K562 (cell line): ENCODE results near the gene FAHD2A. TPM values are rescaled to one million over a fixed set of nuclear protein-coding genes. Genes with fewer than 3 reads are reported as not detected.
A peak's percentile ranks its signal among the peaks of the same experiment; 100 is the strongest.

Experiments used
- ATAC-seq: fragments of 200-7000 bp; cut with Tn5 transposase; 3 replicates; pipeline ENCODE4 v1.9.1; 2020; ENCODE audit warnings: moderate library complexity
- BruUV-seq: library from RNA; stranded (reverse); fragments of 400-500 nt; replicated peaks from 2 replicates; lab custom pipeline; 2021; lab: Mats Ljungman, UMichigan
- CTCF ChIA-PET: fragments of 300-600 bp; formaldehyde crosslinking; extraction: SDS; loops from one replicate; lab custom pipeline; 2021; ENCODE audit warnings: low intra/inter-chr PET ratio; lab: Yijun Ruan, JAX
- POLR2A ChIA-PET: fragments of 300-600, 350-650 bp; sonication (Branson Sonifier 250); formaldehyde crosslinking; extraction: SDS; loops from one replicate; lab custom pipeline; 2021; ENCODE audit warnings: antibody characterized with exemption, inconsistent platforms; lab: Yijun Ruan, JAX
- DNase-seq, 4 experiments: peaks; one replicate each; pipeline versions ENCODE4 v3.0.0 to v3.0.0-alpha.2; 2011 to 2018; ENCODE audit warnings: low spot score in 3 of 4, mixed read lengths in 3 of 4; ENCODE audit errors: extremely low read depth in 1 of 4
- FAIRE-seq: peaks from 2 replicates; lab custom pipeline; 2011; peaks lifted over from hg19 to GRCh38; lab: Jason Lieb, UNC
- H2AFZ ChIP-seq: 2 replicates; pipeline ENCODE4 v1.6.0; 2011; ENCODE audit warnings: low read depth, low read length, control low read depth, inconsistent platforms
- H3K27ac ChIP-seq: fragments of 200-600 bp; 3 replicates; pipeline ENCODE4 v1.8.0; 2011; ENCODE audit warnings: low read depth, mild to moderate bottlenecking, control low read depth, inconsistent platforms, low read length, moderate library complexity, mixed read lengths; ENCODE audit errors: extremely low read depth
- H3K27me3 ChIP-seq, 2 experiments: fragments of 300-600 bp in 1 of 2; 2 replicates in 1 of 2; 3 replicates in 1 of 2; pipeline versions ENCODE4 v1.6.0 to v1.8.0; 2011; ENCODE audit warnings: inconsistent platforms in 2 of 2, low read length in 2 of 2, mild to moderate bottlenecking in 1 of 2, mixed read lengths in 1 of 2, moderate library complexity in 1 of 2; ENCODE audit not compliant: control insufficient read depth in 2 of 2, insufficient read depth in 2 of 2
- H3K36me3 ChIP-seq: fragments of 300-600 bp; 3 replicates; pipeline ENCODE4 v1.8.0; 2011; ENCODE audit warnings: mild to moderate bottlenecking, low read length, inconsistent platforms; ENCODE audit not compliant: control insufficient read depth, insufficient read depth
- H3K4me1 ChIP-seq, 2 experiments: fragments of 200-600 bp in 1 of 2; replicated peaks in 1 of 2; 2 replicates in 1 of 2; 3 replicates in 1 of 2; pipeline versions ENCODE4 v1.5.1 to v1.8.0; 2011; ENCODE audit warnings: inconsistent platforms in 2 of 2, low read length in 2 of 2, mild to moderate bottlenecking in 1 of 2, mixed read lengths in 1 of 2, moderate library complexity in 1 of 2; ENCODE audit not compliant: control insufficient read depth in 2 of 2, insufficient read depth in 2 of 2
- H3K4me2 ChIP-seq: 2 replicates; pipeline ENCODE4 v1.6.1; 2011; ENCODE audit warnings: low read length, control low read depth, inconsistent platforms, mixed read lengths; ENCODE audit not compliant: insufficient read depth
- H3K4me3 ChIP-seq: fragments of 200-600 bp; sonication (generic), shearing (Covaris generic); 2 replicates; pipeline ENCODE4 v1.5.1; 2016; ENCODE audit warnings: control low read depth, inconsistent platforms
- H3K79me2 ChIP-seq: fragments of 200-600 bp; 3 replicates; pipeline ENCODE4 v1.8.0; 2011; ENCODE audit warnings: low read length, inconsistent platforms; ENCODE audit not compliant: control insufficient read depth, insufficient read depth
- H3K9ac ChIP-seq, 2 experiments: 2 replicates each; pipeline versions ENCODE4 v1.6.0 to v1.6.1; 2011; ENCODE audit warnings: low read depth in 2 of 2, low read length in 2 of 2, control low read depth in 1 of 2, inconsistent platforms in 1 of 2, mild to moderate bottlenecking in 1 of 2, mixed read lengths in 1 of 2; ENCODE audit not compliant: insufficient read depth in 1 of 2
- H3K9me1 ChIP-seq: one replicate; pipeline ENCODE4 v1.6.0; 2011; ENCODE audit warnings: inconsistent platforms, mild to moderate bottlenecking, low read length, moderate library complexity; ENCODE audit not compliant: control insufficient read depth, insufficient read depth
- H3K9me3 ChIP-seq: replicated peaks from 2 replicates; pipeline ENCODE4 v1.5.1; 2011; ENCODE audit warnings: low read depth, low read length, inconsistent platforms; ENCODE audit not compliant: control insufficient read depth, insufficient read depth
- H4K20me1 ChIP-seq: replicated peaks from 2 replicates; pipeline ENCODE4 v1.6.1; 2011; ENCODE audit warnings: low read length, inconsistent platforms, mixed read lengths; ENCODE audit not compliant: control insufficient read depth, insufficient read depth
- FOXM1 ChIP-seq, 2 experiments: fragments of 450-650 bp in 1 of 2; sonication (generic) in 1 of 2; formaldehyde crosslinking in 1 of 2; IDR thresholded peaks; 2 replicates each; pipeline versions ENCODE4 v1.6.1 to v1.9.0; 2017 to 2022; ENCODE audit warnings: low read depth in 2 of 2, mild to moderate bottlenecking in 2 of 2, missing genetic modification reagents in 1 of 2, moderate library complexity in 1 of 2
- POLR2AphosphoS5 ChIP-seq: IDR thresholded peaks from 2 replicates; pipeline ENCODE4 v1.6.1; 2011; ENCODE audit warnings: mild to moderate bottlenecking, low read depth, low read length, moderate library complexity; ENCODE audit not compliant: control insufficient read depth, insufficient read depth
- RUNX1 ChIP-seq: sonication (generic); IDR thresholded peaks from 2 replicates; pipeline ENCODE4 v1.6.1; 2016; ENCODE audit warnings: antibody characterized with exemption, low read depth
- SRSF9 ChIP-seq: fragments of 200-400 bp; formaldehyde crosslinking; IDR thresholded peaks from 2 replicates; pipeline ENCODE4 v1.6.1; 2017; ENCODE audit warnings: low read depth, low read length, borderline replicate concordance
- TAF1 ChIP-seq: IDR thresholded peaks from 2 replicates; pipeline ENCODE4 v1.6.1; 2011; ENCODE audit warnings: mild to moderate bottlenecking, low read length, moderate library complexity; ENCODE audit not compliant: insufficient read depth, control insufficient read depth, severe bottlenecking; ENCODE audit errors: extremely low read depth
- XRCC5 ChIP-seq: fragments of 200-400 bp; formaldehyde crosslinking; IDR thresholded peaks from 2 replicates; pipeline ENCODE4 v1.6.1; 2017; ENCODE audit warnings: low read depth, mild to moderate bottlenecking, low read length
- ZNF316 ChIP-seq: fragments of 450-650 bp; IDR thresholded peaks from 2 replicates; pipeline ENCODE4 v1.6.1; 2016
- ZNF41 ChIP-seq: fragments of 250-450 bp; sonication (Bioruptor Pico); conservative IDR thresholded peaks from 2 replicates; pipeline ENCODE4 v1.4.0; 2020; ENCODE audit warnings: mild to moderate bottlenecking
- WGBS: fragments of 100-300 bp; shearing (Covaris generic); methylation state at CpG from one replicate; pipeline ENCODE4 v1.1.6; 2016; ENCODE audit warnings: low coverage, mixed read lengths; ENCODE audit not compliant: insufficient coverage; ENCODE audit errors: missing lambda C conversion rate; 5-methylcytosine and 5-hydroxymethylcytosine counted together
- in situ Hi-C: fragments of 300-500 bp; cut with MboI; formaldehyde crosslinking; loops from 4 replicates; pipeline ENCODE4 v1.15.0; 2018; ENCODE audit warnings: inconsistent platforms, mixed read lengths
- intact Hi-C: fragments of 100-400 bp; cut with micrococcal nuclease; formaldehyde crosslinking; loops from 2 replicates; pipeline ENCODE4 v1.14.2; 2022
- polyA plus RNA-seq, 8 experiments: library from polyadenylated mRNA; depleted of rRNA in 4 of 8; stranded (reverse) in 5 of 8; unstranded in 3 of 8; fragments of >200 nt; fragmentation: Nextera tagmentation in 2 of 8; fragmentation: Illumina TruSeq in 1 of 8; extraction: Ambion mirVana in 2 of 8; extraction: Trizol in 1 of 8; gene quantifications; 2 replicates each; pipeline versions ENCODE4 v1.2.1 to v1.2.3, GENCODE V29; 2011 to 2014; ENCODE audit warnings: inconsistent platforms in 1 of 8, missing spikeins in 1 of 8
- total RNA-seq, 7 experiments: library from RNA; depleted of rRNA in 6 of 7; stranded (reverse); fragments of >200 nt in 6 of 7; fragmentation: Illumina TruSeq in 2 of 7; extraction: Trizol in 2 of 7; gene quantifications; 2 replicates each; pipeline versions ENCODE4 v1.2.1 to v1.2.3, GENCODE V29; 2011 to 2021; ENCODE audit warnings: low replicate concordance in 1 of 7
- TF ChIP-seq, protein P1 (sequence below): sonication (generic); formaldehyde crosslinking; IDR thresholded peaks from 2 replicates; pipeline ENCODE4 v1.8.0; 2022; ENCODE audit warnings: mild to moderate bottlenecking, missing genetic modification reagents
- TF ChIP-seq, protein P2 (sequence below), 2 experiments: fragments of 450-650 bp in 1 of 2; sonication (generic) in 1 of 2; formaldehyde crosslinking in 1 of 2; IDR thresholded peaks in 1 of 2; conservative IDR thresholded peaks in 1 of 2; 2 replicates each; pipeline versions ENCODE4 v1.6.1 to v1.8.1; 2016 to 2023; ENCODE audit warnings: mild to moderate bottlenecking in 2 of 2, moderate library complexity in 2 of 2, inconsistent platforms in 1 of 2, missing genetic modification reagents in 1 of 2
- TF ChIP-seq, protein P3 (sequence below): sonication (generic); formaldehyde crosslinking; IDR thresholded peaks from 2 replicates; pipeline ENCODE4 v1.8.0; 2023; ENCODE audit warnings: mild to moderate bottlenecking, missing genetic modification reagents

Gene FAHD2A
- total and polyA plus RNA-seq, 9 of the 15 experiments (the other 6 are each of a cell fraction or from before 2014, with no cell fraction given) = 13.8 to 41.0 (median 30.4) TPM

DNA sequence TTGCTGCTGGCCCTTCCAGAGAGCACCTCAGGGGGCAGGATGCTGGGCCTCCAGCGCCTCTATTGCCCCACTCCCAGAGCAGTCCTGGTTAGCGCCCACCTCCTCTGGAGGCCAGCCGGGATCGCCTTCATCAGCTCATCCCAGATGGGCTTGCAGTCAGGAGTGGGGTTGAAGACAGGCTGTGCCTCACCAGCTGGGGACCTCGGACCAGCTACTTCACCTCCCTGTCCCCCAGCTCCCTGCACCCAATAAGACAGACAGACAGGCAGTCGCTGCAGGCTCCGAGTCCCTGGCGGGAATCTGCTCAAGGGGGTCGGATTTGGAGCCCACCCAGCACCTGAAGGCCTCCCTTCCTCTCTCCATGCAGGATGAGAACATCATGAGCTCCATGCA, 18.9 kb upstream of the FAHD2A start (continued):
- TF ChIP-seq POLR2AphosphoS5 = no peak
- TF ChIP-seq, protein P1, sequence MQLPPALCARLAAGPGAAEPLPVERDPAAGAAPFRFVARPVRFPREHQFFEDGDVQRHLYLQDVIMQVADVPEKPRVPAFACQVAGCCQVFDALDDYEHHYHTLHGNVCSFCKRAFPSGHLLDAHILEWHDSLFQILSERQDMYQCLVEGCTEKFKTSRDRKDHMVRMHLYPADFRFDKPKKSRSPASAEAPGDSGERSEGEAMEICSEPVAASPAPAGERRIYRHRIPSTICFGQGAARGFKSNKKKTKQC = no peak

DNA sequence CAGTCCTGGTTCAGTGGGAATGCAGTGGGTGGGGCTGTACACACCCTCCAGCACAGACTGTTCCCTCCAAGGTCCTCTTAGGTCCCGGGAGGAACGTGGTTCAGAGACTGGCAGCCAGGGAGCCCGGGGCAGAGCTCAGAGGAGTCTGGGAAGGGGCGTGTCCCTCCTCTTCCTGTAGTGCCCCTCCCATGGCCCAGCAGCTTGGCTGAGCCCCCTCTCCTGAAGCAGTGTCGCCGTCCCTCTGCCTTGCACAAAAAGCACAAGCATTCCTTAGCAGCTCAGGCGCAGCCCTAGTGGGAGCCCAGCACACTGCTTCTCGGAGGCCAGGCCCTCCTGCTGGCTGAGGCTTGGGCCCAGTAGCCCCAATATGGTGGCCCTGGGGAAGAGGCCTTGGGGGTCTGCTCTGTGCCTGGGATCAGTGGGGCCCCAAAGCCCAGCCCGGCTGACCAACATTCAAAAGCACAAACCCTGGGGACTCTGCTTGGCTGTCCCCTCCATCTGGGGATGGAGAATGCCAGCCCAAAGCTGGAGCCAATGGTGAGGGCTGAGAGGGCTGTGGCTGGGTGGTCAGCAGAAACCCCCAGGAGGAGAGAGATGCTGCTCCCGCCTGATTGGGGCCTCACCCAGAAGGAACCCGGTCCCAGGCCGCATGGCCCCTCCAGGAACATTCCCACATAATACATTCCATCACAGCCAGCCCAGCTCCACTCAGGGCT, 17.5 kb upstream of the FAHD2A start:
- Histone ChIP-seq H3K9me1 (no peaks in the 10 kb centered on the region), H3K4me1 (peaks cover 0 to 10% of the 10 kb centered on the region in 2 experiments; a peak in 2 of 5 replicates), H3K79me2 (no peaks in the 10 kb centered on the region), H3K27me3 (peaks cover 10 to 65% of the 10 kb centered on the region in 2 experiments; a peak in 4 of 5 replicates), H3K4me2 (no peak overlapping the region), H3K36me3 (no peaks in the 10 kb centered on the region), H3K4me3 (no peak overlapping the region), H4K20me1 (no peaks in the 10 kb centered on the region), H2AFZ (no peak overlapping the region), H3K9ac (no peak overlapping the region; a peak in 1 of 4 replicates), H3K27ac (no peak overlapping the region), H3K9me3 (no peaks in the 10 kb centered on the region)
- intact Hi-C loops (loop anchor here (10.0 kb wide), 1 partner anchor 340 kb away; no protein-coding TSS in a partner anchor), in situ Hi-C loops (no loop called here)
- no peak for FAIRE-seq
- POLR2A ChIA-PET = interaction anchor here (1.0 kb wide), 2 partner anchors 10 to 40 kb away, joined by 3 to 5 read pairs; no protein-coding TSS in a partner anchor
- peak; percentile 24; the same call in 2 of the 3 replicates for ATAC-seq
- DNase-seq = no peak
- no TSS peak for BruUV-seq
- CTCF ChIA-PET = no interaction called here
- WGBS = 0% methylated on average over 12 of the region's 12 CpGs
- TF ChIP-seq RUNX1 = no peak
- TF ChIP-seq FOXM1 (IDR thresholded peaks at IDR 0.05; ENCODE audit: low read depth) = no peak
- no peak for TF ChIP-seq FOXM1 (CRISPR knock-in tag; IDR thresholded peaks at IDR 0.05; ENCODE audit: low read depth)
- no peak for TF ChIP-seq SRSF9
- no peak for TF ChIP-seq ZNF316
- TF ChIP-seq TAF1 = no peak
- TF ChIP-seq, protein P2, sequence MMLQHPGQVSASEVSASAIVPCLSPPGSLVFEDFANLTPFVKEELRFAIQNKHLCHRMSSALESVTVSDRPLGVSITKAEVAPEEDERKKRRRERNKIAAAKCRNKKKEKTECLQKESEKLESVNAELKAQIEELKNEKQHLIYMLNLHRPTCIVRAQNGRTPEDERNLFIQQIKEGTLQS (IDR thresholded peaks at IDR 0.05) = no peak
- TF ChIP-seq, protein P2 (CRISPR knock-in tag; conservative IDR thresholded peaks at IDR 0.05) = no peak
- TF ChIP-seq ZNF41 (CRISPR knock-in tag) = no peak
- TF ChIP-seq, protein P3, sequence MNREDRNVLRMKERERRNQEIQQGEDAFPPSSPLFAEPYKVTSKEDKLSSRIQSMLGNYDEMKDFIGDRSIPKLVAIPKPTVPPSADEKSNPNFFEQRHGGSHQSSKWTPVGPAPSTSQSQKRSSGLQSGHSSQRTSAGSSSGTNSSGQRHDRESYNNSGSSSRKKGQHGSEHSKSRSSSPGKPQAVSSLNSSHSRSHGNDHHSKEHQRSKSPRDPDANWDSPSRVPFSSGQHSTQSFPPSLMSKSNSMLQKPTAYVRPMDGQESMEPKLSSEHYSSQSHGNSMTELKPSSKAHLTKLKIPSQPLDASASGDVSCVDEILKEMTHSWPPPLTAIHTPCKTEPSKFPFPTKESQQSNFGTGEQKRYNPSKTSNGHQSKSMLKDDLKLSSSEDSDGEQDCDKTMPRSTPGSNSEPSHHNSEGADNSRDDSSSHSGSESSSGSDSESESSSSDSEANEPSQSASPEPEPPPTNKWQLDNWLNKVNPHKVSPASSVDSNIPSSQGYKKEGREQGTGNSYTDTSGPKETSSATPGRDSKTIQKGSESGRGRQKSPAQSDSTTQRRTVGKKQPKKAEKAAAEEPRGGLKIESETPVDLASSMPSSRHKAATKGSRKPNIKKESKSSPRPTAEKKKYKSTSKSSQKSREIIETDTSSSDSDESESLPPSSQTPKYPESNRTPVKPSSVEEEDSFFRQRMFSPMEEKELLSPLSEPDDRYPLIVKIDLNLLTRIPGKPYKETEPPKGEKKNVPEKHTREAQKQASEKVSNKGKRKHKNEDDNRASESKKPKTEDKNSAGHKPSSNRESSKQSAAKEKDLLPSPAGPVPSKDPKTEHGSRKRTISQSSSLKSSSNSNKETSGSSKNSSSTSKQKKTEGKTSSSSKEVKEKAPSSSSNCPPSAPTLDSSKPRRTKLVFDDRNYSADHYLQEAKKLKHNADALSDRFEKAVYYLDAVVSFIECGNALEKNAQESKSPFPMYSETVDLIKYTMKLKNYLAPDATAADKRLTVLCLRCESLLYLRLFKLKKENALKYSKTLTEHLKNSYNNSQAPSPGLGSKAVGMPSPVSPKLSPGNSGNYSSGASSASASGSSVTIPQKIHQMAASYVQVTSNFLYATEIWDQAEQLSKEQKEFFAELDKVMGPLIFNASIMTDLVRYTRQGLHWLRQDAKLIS (CRISPR knock-in tag) = no peak
- TF ChIP-seq XRCC5 = no peak
